PC-3 (cell line): ENCODE results near the gene PBX4. TPM values are rescaled to one million over a fixed set of nuclear protein-coding genes. Genes with fewer than 3 reads are reported as not detected.

Experiments used
- ATAC-seq: fragments of 200-7000 bp; cut with Tn5 transposase; 2 replicates; pipeline ENCODE4 v1.9.1; 2020; ENCODE audit warnings: mild to moderate bottlenecking, moderate library complexity
- BruUV-seq: library from RNA; stranded (reverse); fragments of 400-500 nt; replicated peaks from 2 replicates; lab custom pipeline; 2021; lab: Mats Ljungman, UMichigan
- CTCF ChIA-PET: fragments of 300-600 bp; sonication (Branson Sonifier 250); formaldehyde crosslinking; loops from one replicate; lab custom pipeline; 2022; ENCODE audit warnings: antibody characterized with exemption; lab: Charles Lee
- POLR2A ChIA-PET: fragments of 300-600 bp; sonication (Branson Sonifier 250); formaldehyde crosslinking; loops from one replicate; lab custom pipeline; 2022; ENCODE audit warnings: antibody characterized with exemption; ENCODE audit not compliant: unreplicated experiment; lab: Charles Lee
- DNase-seq: peaks from one replicate; pipeline ENCODE4 v3.0.0-alpha.2; 2015
- H2AFZ ChIP-seq: fragments of 300-600 bp; sonication (generic); 2 replicates; pipeline ENCODE4 v1.6.0; 2016; ENCODE audit warnings: antibody characterized with exemption, low read length
- H3F3A ChIP-seq: fragments of 300-600 bp; sonication (generic); one replicate; pipeline ENCODE4 v1.6.0; 2017; ENCODE audit warnings: antibody characterized with exemption, low read length, control low read depth, mild to moderate bottlenecking; ENCODE audit not compliant: unreplicated experiment
- H3K27ac ChIP-seq: fragments of 300-600 bp; sonication (generic); 2 replicates; pipeline ENCODE4 v1.5.1; 2016; ENCODE audit warnings: mild to moderate bottlenecking, low read length
- H3K27me3 ChIP-seq: fragments of 300-600 bp; sonication (generic); 2 replicates; pipeline ENCODE4 v1.6.1; 2016; ENCODE audit warnings: low read length, mixed read lengths
- H3K36me3 ChIP-seq: fragments of 300-600 bp; sonication (generic); 2 replicates; pipeline ENCODE4 v1.6.1; 2016; ENCODE audit warnings: low read depth, mixed run types, low read length, mixed read lengths
- H3K4me1 ChIP-seq: fragments of 300-600 bp; sonication (generic); 2 replicates; pipeline ENCODE4 v1.5.1; 2016; ENCODE audit warnings: low read length; ENCODE audit not compliant: insufficient read depth
- H3K4me2 ChIP-seq: fragments of 300-600 bp; sonication (generic); 2 replicates; pipeline ENCODE4 v1.6.0; 2016; ENCODE audit warnings: low read length
- H3K4me3 ChIP-seq: fragments of 300-600 bp; sonication (generic); 2 replicates; pipeline ENCODE4 v1.5.1; 2016; ENCODE audit warnings: mild to moderate bottlenecking, low read length, mixed read lengths
- H3K79me2 ChIP-seq: fragments of 300-600 bp; sonication (generic); 2 replicates; pipeline ENCODE4 v1.6.1; 2017; ENCODE audit warnings: low read length, mixed read lengths
- H3K9ac ChIP-seq: fragments of 300-600 bp; sonication (generic); 2 replicates; pipeline ENCODE4 v1.6.0; 2016; ENCODE audit warnings: mild to moderate bottlenecking, low read length
- H3K9me2 ChIP-seq: fragments of 300-600 bp; sonication (generic); replicated peaks from 2 replicates; pipeline ENCODE4 v1.6.1; 2016; ENCODE audit warnings: mixed run types, low read length, mixed read lengths
- H3K9me3 ChIP-seq: fragments of 300-600 bp; sonication (generic); 2 replicates; pipeline ENCODE4 v1.6.1; 2016; ENCODE audit warnings: low read length, mixed read lengths
- H4K20me1 ChIP-seq: fragments of 300-600 bp; sonication (generic); 2 replicates; pipeline ENCODE4 v1.6.1; 2016; ENCODE audit warnings: low read length, mixed read lengths
- CTCF ChIP-seq: fragments of 300-600 bp; sonication (generic); conservative IDR thresholded peaks from 2 replicates; pipeline ENCODE4 v1.5.1; 2017; ENCODE audit warnings: antibody characterized with exemption, low read depth, mild to moderate bottlenecking, low read length
- EZH2 ChIP-seq: fragments of 300-600 bp; sonication (generic); IDR thresholded peaks from one replicate; pipeline ENCODE4 v1.6.1; 2017; ENCODE audit warnings: antibody characterized with exemption, mild to moderate bottlenecking, low read length; ENCODE audit not compliant: unreplicated experiment
- EZH2phosphoT487 ChIP-seq: fragments of 300-600 bp; sonication (generic); IDR thresholded peaks from 2 replicates; pipeline ENCODE4 v1.6.1; 2018; ENCODE audit warnings: mild to moderate bottlenecking, antibody characterized with exemption, low read length, borderline replicate concordance
- intact Hi-C: fragments of 100-400 bp; cut with micrococcal nuclease; formaldehyde crosslinking; loops from 2 replicates; pipeline ENCODE4 v1.9.0; 2023
- total RNA-seq: library from RNA; depleted of rRNA; stranded (reverse); fragments of >200 nt; gene quantifications from 2 replicates; pipeline ENCODE4 v1.2.3, GENCODE V29; 2014

PBX4 gene
- total RNA-seq, 1 experiment from 2014 or later, result 6.9 TPM

GRCh38 chr19:19659646-19660245 is 41.3 kb upstream of the PBX4 start:
- peaks cover 35% of the 10 kb centered on the region for H3K79me2 ChIP-seq
- no peak for DNase-seq
- no peak overlapping the region for H3K9ac ChIP-seq
- H3K4me3 ChIP-seq, result no peak overlapping the region
- ChIA-PET POLR2A (no interaction called here), CTCF (no interaction called here)
- H4K20me1 ChIP-seq, result 0 out of 2 replicates have a peak, but pooled peaks cover 7% of the 10 kb centered on the region
- ATAC-seq, result no peak
- intact Hi-C loops, result no loop called here
- H3K27ac ChIP-seq, result no peak overlapping the region
- peaks cover 47% of the 10 kb centered on the region for H3K36me3 ChIP-seq
- H3K9me3 ChIP-seq, result no peaks in the 10 kb centered on the region
- BruUV-seq, result no TSS peak
- no peak for TF ChIP-seq CTCF
- no peak for TF ChIP-seq EZH2phosphoT487
- TF ChIP-seq EZH2, result no peak
- H3K27me3 ChIP-seq, result no peaks in the 10 kb centered on the region
- no peak overlapping the region for H2AFZ ChIP-seq
- H3K4me2 ChIP-seq, result no peak overlapping the region
- no peaks in the 10 kb centered on the region for H3F3A ChIP-seq
- no peaks in the 10 kb centered on the region for H3K9me2 ChIP-seq
- H3K4me1 ChIP-seq, result peaks cover 11% of the 10 kb centered on the region

GRCh38 chr19:19657397-19657783 is 38.9 kb upstream of the PBX4 start:
- BruUV-seq, result no TSS peak
- Histone ChIP-seq H3K9me2 (no peaks in the 10 kb centered on the region), H3K4me1 (peaks cover 6% of the 10 kb centered on the region), H3K4me2 (no peak overlapping the region), H2AFZ (no peak overlapping the region), H3K27ac (no peak overlapping the region), H4K20me1 (0 out of 2 replicates have a peak, but pooled peaks cover 7% of the 10 kb centered on the region), H3F3A (no peaks in the 10 kb centered on the region), H3K27me3 (no peaks in the 10 kb centered on the region), H3K9me3 (no peaks in the 10 kb centered on the region), H3K79me2 (peaks cover 26% of the 10 kb centered on the region), H3K36me3 (peaks cover 69% of the 10 kb centered on the region), H3K9ac (no peak overlapping the region), H3K4me3 (no peak overlapping the region)
- ChIA-PET CTCF (no interaction called here), POLR2A (no interaction called here)
- intact Hi-C loops, result no loop called here
- TF ChIP-seq EZH2, result no peak
- no peak for TF ChIP-seq EZH2phosphoT487
- DNase-seq (no peak), ATAC-seq (no peak)

GRCh38 chr19:19656451-19657396 is 38.2 kb upstream of the PBX4 start:
- intact Hi-C loops, result no loop called here
- no TSS peak for BruUV-seq
- Histone ChIP-seq H3K27ac (no peak overlapping the region), H3K9me3 (no peaks in the 10 kb centered on the region), H3K4me3 (no peak overlapping the region), H3K9me2 (no peaks in the 10 kb centered on the region), H3K4me1 (no peaks in the 10 kb centered on the region), H3K36me3 (peaks cover 75% of the 10 kb centered on the region), H3K9ac (no peak overlapping the region), H3K79me2 (peaks cover 19% of the 10 kb centered on the region), H3K4me2 (no peak overlapping the region), H3K27me3 (no peaks in the 10 kb centered on the region), H4K20me1 (0 out of 2 replicates have a peak, but pooled peaks cover 7% of the 10 kb centered on the region), H2AFZ (no peak overlapping the region), H3F3A (no peaks in the 10 kb centered on the region)
- no peak for ATAC-seq
- ChIA-PET CTCF (no interaction called here), POLR2A (no interaction called here)
- DNase-seq, result no peak
- TF ChIP-seq EZH2phosphoT487 (no peak), CTCF (no peak), EZH2 (no peak)
